HL-60 (cell line): ENCODE results near the gene TMED8.

ENCODE experiments used
- DNase-seq, 2 experiments: peaks; one replicate each; pipeline ENCODE4 v3.0.0-alpha.2; 2010 to 2020; ENCODE audit warnings: low read depth in 1 of 2, low spot score in 1 of 2
- H3K27ac ChIP-seq: fragments of 250-450 bp; sonication (Bioruptor Pico); replicated peaks from 2 replicates; pipeline ENCODE4 v1.5.1; 2020; ENCODE audit warnings: mild to moderate bottlenecking, moderate library complexity
- H3K27me3 ChIP-seq: fragments of 250-450 bp; sonication (Bioruptor Pico); 2 replicates; pipeline ENCODE4 v1.5.1; 2021; ENCODE audit warnings: mild to moderate bottlenecking, moderate library complexity; ENCODE audit not compliant: insufficient read depth, poor library complexity, severe bottlenecking
- H3K4me3 ChIP-seq: replicated peaks from 2 replicates; pipeline ENCODE4 v1.5.1; 2011; ENCODE audit warnings: mild to moderate bottlenecking, control low read depth, low read length; ENCODE audit not compliant: insufficient read depth
- CTCF ChIP-seq: IDR thresholded peaks from one replicate; pipeline ENCODE4 v1.5.1; 2011; ENCODE audit warnings: low read length, control low read depth, inconsistent platforms; ENCODE audit not compliant: insufficient read depth
- GABPA ChIP-seq: IDR thresholded peaks from 2 replicates; pipeline ENCODE4 v1.6.1; 2012; ENCODE audit warnings: low read depth
- POLR2AphosphoS5 ChIP-seq: IDR thresholded peaks from 2 replicates; pipeline ENCODE4 v1.6.1; 2012; ENCODE audit warnings: low read depth
- REST ChIP-seq: IDR thresholded peaks from 2 replicates; pipeline ENCODE4 v1.6.1; 2012; ENCODE audit warnings: low read depth; ENCODE audit not compliant: insufficient replicate concordance
- SPI1 ChIP-seq: IDR thresholded peaks from 2 replicates; pipeline ENCODE4 v1.6.1; 2012; ENCODE audit warnings: low read depth, mild to moderate bottlenecking, borderline replicate concordance
- long read RNA-seq: library from polyadenylated mRNA; unstranded; transcript quantifications from one replicate; pipeline ENCODE4 v2.0.0, GENCODE V29; 2020

Gene TMED8, protein sequence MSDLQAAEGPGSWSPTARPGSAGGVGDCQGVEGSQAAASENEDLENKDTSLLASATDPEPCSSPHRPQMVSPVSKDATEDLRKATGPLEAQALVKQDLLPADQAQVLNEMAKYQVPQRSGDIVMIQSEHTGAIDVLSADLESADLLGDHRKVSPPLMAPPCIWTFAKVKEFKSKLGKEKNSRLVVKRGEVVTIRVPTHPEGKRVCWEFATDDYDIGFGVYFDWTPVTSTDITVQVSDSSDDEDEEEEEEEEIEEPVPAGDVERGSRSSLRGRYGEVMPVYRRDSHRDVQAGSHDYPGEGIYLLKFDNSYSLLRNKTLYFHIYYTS
- long read RNA-seq, full-length matches to known transcripts = 19 of 27 reads
- long read RNA-seq, partial matches to known transcripts = 0 of 27 reads
- long read RNA-seq, other reads (novel, unspliced or antisense) = 8 of 27 reads

DNA sequence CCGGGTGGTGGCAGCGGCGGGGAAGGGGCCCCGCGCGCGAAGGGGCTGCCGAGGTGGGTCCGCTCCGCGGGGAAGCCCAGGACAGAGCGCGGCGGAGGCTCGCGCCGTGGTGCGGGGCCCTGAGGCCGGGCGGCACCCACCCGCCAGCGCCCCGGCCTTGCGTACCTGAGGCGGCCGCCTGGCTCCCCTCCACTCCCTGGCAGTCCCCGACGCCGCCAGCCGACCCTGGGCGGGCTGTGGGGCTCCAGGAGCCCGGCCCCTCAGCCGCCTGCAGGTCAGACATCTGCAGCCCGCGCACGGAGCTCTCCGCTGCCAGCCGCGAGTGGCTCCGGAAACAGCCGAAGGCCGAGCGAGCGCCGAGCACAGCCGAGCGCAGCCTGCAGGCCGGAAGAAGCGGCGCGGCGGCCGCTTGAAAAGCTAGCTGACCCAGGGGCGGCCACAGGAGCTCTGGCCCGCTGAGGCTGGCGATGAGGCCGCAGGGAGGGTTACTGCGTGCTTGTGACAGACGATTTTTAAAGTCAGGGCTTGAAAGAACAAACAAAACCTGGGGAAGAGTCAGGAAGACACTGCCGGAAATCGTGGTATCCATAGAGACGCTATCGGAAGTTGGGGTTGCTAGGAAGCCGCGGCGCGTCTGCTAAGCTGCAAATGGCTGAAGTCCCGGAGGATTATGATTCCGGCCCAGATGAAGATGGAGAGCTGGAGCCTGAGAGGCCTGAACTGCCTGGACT is at the start of gene TMED8, which contains the start of gene SAMD15:
TSS of gene TMED8 (minus strand) at position 324 of the 731 bp plus-strand sequence. CDS start at position 283, 41 bp downstream.
TSS of gene SAMD15 (plus strand) at position 609 of the 731 bp plus-strand sequence. CDS start at position 649, 40 bp downstream.
- peak within 1 kb of the TSS; percentile 70 for H3K4me3 ChIP-seq

GRCh38 chr14:77426396-77426795 is 49.5 kb upstream of the TMED8 start:
- no peak for DNase-seq
- Histone ChIP-seq H3K4me3 (no peak overlapping the region), H3K27ac (no peak overlapping the region), H3K27me3 (no peaks in the 10 kb centered on the region)
- TF ChIP-seq SPI1 = no peak
- no peak for TF ChIP-seq CTCF
- TF ChIP-seq GABPA = no peak
- no peak for TF ChIP-seq POLR2AphosphoS5
- no peak for TF ChIP-seq REST

More for the DNA sequence above, at the start of gene TMED8, which contains the start of gene SAMD15:
- TF ChIP-seq CTCF (no peak), GABPA (peak; percentile 70)
- DNase-seq = peak; percentile 29 to 60
- peak within 1 kb of the TSS; percentile 84 for H3K27ac ChIP-seq
- no peaks in the 10 kb centered on the region for H3K27me3 ChIP-seq

DNA sequence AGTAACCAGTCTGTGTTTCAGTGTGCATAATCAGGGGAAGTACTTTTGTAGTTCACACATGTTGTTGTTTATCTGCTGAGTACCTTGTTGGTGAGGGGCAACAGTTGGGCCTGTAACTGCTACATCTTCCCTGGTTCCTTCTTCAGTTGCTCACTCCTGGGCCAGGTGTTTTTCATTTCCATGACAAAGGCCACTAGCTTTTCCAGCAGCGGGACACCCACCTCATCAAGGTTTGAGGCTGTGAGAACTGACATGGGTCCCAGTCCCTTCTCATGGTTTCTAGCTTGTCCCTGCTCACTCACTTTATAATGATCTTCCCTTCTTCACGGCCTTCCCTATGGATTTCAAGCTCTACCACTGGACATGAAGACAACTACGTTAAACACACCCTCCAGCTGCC is 48.0 kb upstream of the TMED8 start:
- no peaks in the 10 kb centered on the region for H3K27me3 ChIP-seq
- TF ChIP-seq GABPA (no peak), REST (no peak), POLR2AphosphoS5 (no peak), SPI1 (no peak), CTCF (no peak)
- H3K27ac ChIP-seq = no peak overlapping the region
- no peak for DNase-seq
- H3K4me3 ChIP-seq = no peak overlapping the region
